BE2C (cell line): ENCODE data around the gene PIGZ.

Source experiments
- DNase-seq: peaks from one replicate; pipeline ENCODE4 v3.0.0-alpha.2; 2020
- H3K27me3 ChIP-seq: fragments of 250-450 bp; sonication (Bioruptor Pico); 2 replicates; pipeline ENCODE4 v1.5.1; 2020; ENCODE audit warnings: mild to moderate bottlenecking
- H3K36me3 ChIP-seq: fragments of 250-450 bp; sonication (Bioruptor Pico); 2 replicates; pipeline ENCODE4 v1.5.1; 2020; ENCODE audit warnings: mild to moderate bottlenecking
- H3K4me1 ChIP-seq: fragments of 250-450 bp; sonication (Bioruptor Pico); 2 replicates; pipeline ENCODE4 v1.5.1; 2020
- H3K4me3 ChIP-seq: 2 replicates; pipeline ENCODE4 v1.5.1; 2011; ENCODE audit warnings: low read depth, low read length
- H3K9me3 ChIP-seq: fragments of 250-450 bp; sonication (Bioruptor Pico); 2 replicates; pipeline ENCODE4 v1.5.1; 2020
- TF ChIP-seq, protein P1 (sequence below): IDR thresholded peaks from 2 replicates; pipeline ENCODE4 v1.5.1; 2012; ENCODE audit warnings: mild to moderate bottlenecking, low read depth, low read length

Gene PIGZ

DNA sequence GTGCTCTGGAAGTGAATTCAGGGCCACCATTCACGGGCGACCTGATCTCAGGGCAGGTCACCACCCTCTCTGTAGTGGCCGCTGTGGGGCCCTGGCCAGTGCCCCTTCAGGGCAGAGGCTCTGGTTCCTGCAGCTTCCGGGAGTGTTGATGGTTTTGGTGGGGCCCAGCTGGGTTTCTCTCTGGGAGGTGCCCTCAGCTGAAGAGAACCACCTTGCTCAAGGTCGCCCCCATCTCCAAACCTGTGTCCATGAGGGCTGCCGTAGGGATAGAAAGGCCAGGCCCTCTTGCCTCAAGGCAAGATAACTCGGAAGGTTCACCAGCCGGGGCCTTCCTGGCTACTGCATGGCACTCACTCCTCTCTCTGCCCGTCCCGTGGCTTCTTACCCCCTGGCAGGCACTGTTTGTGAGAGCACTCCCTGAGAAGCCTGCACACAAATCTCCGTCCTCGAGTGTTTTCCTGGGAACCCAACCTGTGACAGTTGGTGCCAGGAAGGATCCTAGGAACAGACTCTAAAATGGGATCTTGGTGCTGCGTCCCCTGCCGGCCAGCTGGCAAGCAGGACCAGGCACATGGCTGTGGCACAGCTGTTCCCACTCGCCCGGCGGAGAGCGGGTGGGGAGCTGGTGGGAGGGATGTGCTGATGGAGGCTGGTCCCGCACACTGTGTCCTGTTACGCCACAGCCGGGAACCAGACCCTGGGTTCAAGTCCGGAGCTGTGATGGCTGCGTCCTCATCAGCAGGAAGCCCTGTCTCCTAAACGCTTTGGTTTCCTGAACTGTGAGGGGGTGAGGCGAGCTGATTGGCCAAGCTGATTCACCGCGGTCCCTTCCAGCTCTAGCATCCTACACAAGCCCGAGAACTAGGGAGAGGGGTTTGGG is 23.2 kb upstream of the PIGZ start:
- no peaks in the 10 kb centered on the region for H3K36me3 ChIP-seq

GRCh38 chr3:196990601-196991007 is 22.0 kb upstream of the PIGZ start:
- H3K36me3 ChIP-seq = no peaks in the 10 kb centered on the region
- no peak for DNase-seq
- no peak overlapping the region for H3K4me3 ChIP-seq
- no peaks in the 10 kb centered on the region for H3K4me1 ChIP-seq
- H3K27me3 ChIP-seq = no peaks in the 10 kb centered on the region
- TF ChIP-seq, protein P1, sequence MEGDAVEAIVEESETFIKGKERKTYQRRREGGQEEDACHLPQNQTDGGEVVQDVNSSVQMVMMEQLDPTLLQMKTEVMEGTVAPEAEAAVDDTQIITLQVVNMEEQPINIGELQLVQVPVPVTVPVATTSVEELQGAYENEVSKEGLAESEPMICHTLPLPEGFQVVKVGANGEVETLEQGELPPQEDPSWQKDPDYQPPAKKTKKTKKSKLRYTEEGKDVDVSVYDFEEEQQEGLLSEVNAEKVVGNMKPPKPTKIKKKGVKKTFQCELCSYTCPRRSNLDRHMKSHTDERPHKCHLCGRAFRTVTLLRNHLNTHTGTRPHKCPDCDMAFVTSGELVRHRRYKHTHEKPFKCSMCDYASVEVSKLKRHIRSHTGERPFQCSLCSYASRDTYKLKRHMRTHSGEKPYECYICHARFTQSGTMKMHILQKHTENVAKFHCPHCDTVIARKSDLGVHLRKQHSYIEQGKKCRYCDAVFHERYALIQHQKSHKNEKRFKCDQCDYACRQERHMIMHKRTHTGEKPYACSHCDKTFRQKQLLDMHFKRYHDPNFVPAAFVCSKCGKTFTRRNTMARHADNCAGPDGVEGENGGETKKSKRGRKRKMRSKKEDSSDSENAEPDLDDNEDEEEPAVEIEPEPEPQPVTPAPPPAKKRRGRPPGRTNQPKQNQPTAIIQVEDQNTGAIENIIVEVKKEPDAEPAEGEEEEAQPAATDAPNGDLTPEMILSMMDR = no peak
- H3K9me3 ChIP-seq = no peaks in the 10 kb centered on the region

More for the DNA sequence above, 23.2 kb upstream of the PIGZ start:
- no peak for DNase-seq
- no peak overlapping the region for H3K4me3 ChIP-seq
- H3K4me1 ChIP-seq = no peaks in the 10 kb centered on the region
- no peaks in the 10 kb centered on the region for H3K27me3 ChIP-seq
- TF ChIP-seq, protein P1 = no peak
- H3K9me3 ChIP-seq = no peaks in the 10 kb centered on the region

GRCh38 chr3:196989721-196990262 is 21.2 kb upstream of the PIGZ start:
- Histone ChIP-seq H3K36me3 (no peaks in the 10 kb centered on the region), H3K4me1 (no peaks in the 10 kb centered on the region), H3K27me3 (no peaks in the 10 kb centered on the region), H3K9me3 (no peaks in the 10 kb centered on the region), H3K4me3 (no peak overlapping the region)
- no peak for DNase-seq
- TF ChIP-seq, protein P1 = no peak

GRCh38 chr3:196988241-196989029 is 19.8 kb upstream of the PIGZ start:
- TF ChIP-seq, protein P1 = peak; percentile 45
- Histone ChIP-seq H3K27me3 (no peaks in the 10 kb centered on the region), H3K36me3 (no peaks in the 10 kb centered on the region), H3K4me3 (no peak overlapping the region), H3K9me3 (no peaks in the 10 kb centered on the region), H3K4me1 (no peaks in the 10 kb centered on the region)
- peak; percentile 38 for DNase-seq

DNA sequence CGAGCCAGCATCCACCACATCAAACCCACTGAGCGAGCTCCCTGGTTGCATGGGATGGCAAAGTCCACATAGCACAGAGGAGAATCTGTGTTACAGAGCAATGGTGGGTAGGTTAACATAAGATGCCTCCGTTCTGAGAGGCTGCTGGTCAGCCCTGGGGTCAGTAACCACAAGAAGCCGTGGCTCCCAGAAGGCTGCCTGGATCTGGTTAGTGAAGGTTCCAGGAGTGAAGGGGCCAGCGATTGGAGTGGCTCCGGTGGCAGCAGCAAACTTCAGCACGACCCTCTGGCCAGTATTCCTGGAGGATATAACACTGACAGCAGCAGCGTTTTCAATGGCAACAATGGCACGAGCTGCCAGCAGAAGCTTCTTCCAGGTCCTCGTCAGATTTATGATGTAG is 18.4 kb upstream of the PIGZ start:
- TF ChIP-seq, protein P1 = no peak
- no peaks in the 10 kb centered on the region for H3K36me3 ChIP-seq
- no peaks in the 10 kb centered on the region for H3K9me3 ChIP-seq
- H3K4me1 ChIP-seq = no peaks in the 10 kb centered on the region
- H3K4me3 ChIP-seq = no peak overlapping the region
- no peak for DNase-seq
- no peaks in the 10 kb centered on the region for H3K27me3 ChIP-seq
